Sigmoid colon (tissue), 7 donors: ENCODE measurements around the gene SLC35B3. TPM values are rescaled to one million over a fixed set of nuclear protein-coding genes. Genes with fewer than 3 reads are reported as not detected.

Experiments used
- DNase-seq: peaks from one replicate; pipeline ENCODE4 v3.0.0-alpha.2; 2019
- H3K27ac ChIP-seq, 4 donors: fragments of 200-600 bp; sonication (generic); one replicate each; pipeline ENCODE4 v1.5.1; 2016 to 2019; ENCODE audit warnings: mild to moderate bottlenecking in 1 of 4
- H3K27me3 ChIP-seq, 3 donors: fragments of 200-600 bp; sonication (generic); one replicate each; pipeline ENCODE4 v1.5.1; 2019; ENCODE audit warnings: mild to moderate bottlenecking in 1 of 3
- H3K36me3 ChIP-seq, 4 donors: fragments of 200-600 bp; sonication (generic); one replicate each; pipeline ENCODE4 v1.5.1; 2016 to 2019
- H3K4me1 ChIP-seq, 4 donors: fragments of 200-600 bp; sonication (generic); one replicate each; pipeline ENCODE4 v1.5.1; 2017 to 2019
- H3K4me3 ChIP-seq, 4 donors: fragments of 200-600 bp; sonication (generic); one replicate each; pipeline ENCODE4 v1.5.1; 2017 to 2019; ENCODE audit warnings: mild to moderate bottlenecking in 2 of 4, moderate library complexity in 1 of 4
- H3K9me3 ChIP-seq, 4 donors: fragments of 200-600 bp in 3 of 4; sonication (generic) in 3 of 4; one replicate each; pipeline versions ENCODE4 v1.5.1 to v1.6.1; 2013 to 2019
- CTCF ChIP-seq, 4 experiments: fragments of 450-650 bp in 3 of 4; fragments of 200-600 bp in 1 of 4; IDR thresholded peaks; one replicate each; pipeline ENCODE4 v1.5.1; 2016 to 2019; ENCODE audit warnings: antibody characterized with exemption in 4 of 4, mild to moderate bottlenecking in 3 of 4, moderate library complexity in 2 of 4
- EP300 ChIP-seq, 4 donors: sonication (generic); formaldehyde crosslinking; IDR thresholded peaks; one replicate each; pipeline ENCODE4 v1.6.1; 2017; ENCODE audit warnings: antibody characterized with exemption in 4 of 4
- POLR2A ChIP-seq, 2 donors: fragments of 450-650 bp; IDR thresholded peaks; one replicate each; pipeline ENCODE4 v1.6.1; 2016; ENCODE audit warnings: antibody characterized with exemption in 2 of 2, mild to moderate bottlenecking in 2 of 2, moderate library complexity in 2 of 2
- POLR2AphosphoS5 ChIP-seq, 4 donors: sonication (generic); formaldehyde crosslinking; IDR thresholded peaks; one replicate each; pipeline ENCODE4 v1.6.1; 2017; ENCODE audit warnings: antibody characterized with exemption in 4 of 4
- WGBS, 2 donors: extraction: QIAGEN DNeasy Blood & Tissue Kit; methylation state at CpG; one replicate each; pipeline ENCODE4 v1.1.7; 2013; 5-methylcytosine and 5-hydroxymethylcytosine counted together
- intact Hi-C: fragments of 100-400 bp; cut with DNase I; formaldehyde crosslinking; loops from one replicate; pipeline ENCODE4 v1.15.1; 2023
- polyA plus RNA-seq, 3 donors: library from polyadenylated mRNA; stranded (reverse); fragments of 200-250 nt; gene quantifications; one replicate each; pipeline ENCODE4 v1.2.3, GENCODE V29; 2013
- total RNA-seq, 4 donors: library from RNA; depleted of rRNA; stranded (reverse); fragments of >200 nt; gene quantifications; one replicate each; pipeline ENCODE4 v1.1.0, GENCODE V29; 2016
- donor health status: healthy with polysubstance abuse.
- donor health status: Bipolar disorder and iron deficiency.
- donor health status: healthy.

Gene SLC35B3
- total and polyA plus RNA-seq, 7 donors = 11.9 to 29.4 (median 16.6) TPM

- intact Hi-C loops = no loop called here
- no peaks in the 10 kb centered on the region for H3K9me3 ChIP-seq
- H3K4me3 ChIP-seq = no peak overlapping the region
- DNase-seq = no peak
- whole genome bisulfite sequencing, 2 donors = 93 to 97% methylated on average over 1 of the region's 1 CpG
- H3K27me3 ChIP-seq = no peaks in the 10 kb centered on the region
- no peaks in the 10 kb centered on the region for H3K4me1 ChIP-seq
- H3K27ac ChIP-seq = no peak overlapping the region
- no peaks in the 10 kb centered on the region for H3K36me3 ChIP-seq
- TF ChIP-seq POLR2AphosphoS5 (IDR thresholded peaks at IDR 0.05) (no peak), POLR2A (IDR thresholded peaks at IDR 0.05) (no peak), EP300 (IDR thresholded peaks at IDR 0.05) (no peak), CTCF (IDR thresholded peaks at IDR 0.05) (no peak)
Observed at GRCh38 chr6:8402546-8402945, 32.8 kb downstream of the SLC35B3 start.

GRCh38 chr6:8400663-8401062, 34.7 kb downstream of the SLC35B3 start:
- Histone ChIP-seq H3K27me3 (no peaks in the 10 kb centered on the region), H3K4me3 (no peak overlapping the region), H3K27ac (no peak overlapping the region), H3K36me3 (no peaks in the 10 kb centered on the region), H3K4me1 (no peaks in the 10 kb centered on the region), H3K9me3 (no peaks in the 10 kb centered on the region)
- TF ChIP-seq POLR2A (IDR thresholded peaks at IDR 0.05) = no peak
- no peak for TF ChIP-seq CTCF (IDR thresholded peaks at IDR 0.05)
- TF ChIP-seq POLR2AphosphoS5 (IDR thresholded peaks at IDR 0.05) = no peak
- TF ChIP-seq EP300 (IDR thresholded peaks at IDR 0.05) = no peak
- 37 to 79% methylated on average over 1 of the region's 1 CpG for WGBS, 2 donors
- no peak for DNase-seq
- intact Hi-C loops = no loop called here

GRCh38 chr6:8392569-8392968, 42.8 kb downstream of the SLC35B3 start:
- H3K4me3 ChIP-seq = no peak overlapping the region
- no peaks in the 10 kb centered on the region for H3K9me3 ChIP-seq
- no peak overlapping the region for H3K27ac ChIP-seq
- intact Hi-C loops = no loop called here
- no peak for DNase-seq
- TF ChIP-seq EP300 (IDR thresholded peaks at IDR 0.05) (no peak), POLR2AphosphoS5 (IDR thresholded peaks at IDR 0.05) (no peak), CTCF (IDR thresholded peaks at IDR 0.05) (no peak), POLR2A (IDR thresholded peaks at IDR 0.05) (no peak)
- H3K36me3 ChIP-seq = no peaks in the 10 kb centered on the region
- WGBS, 2 donors = 11 to 37% methylated on average over 2 of the region's 2 CpGs
- no peaks in the 10 kb centered on the region for H3K4me1 ChIP-seq
- H3K27me3 ChIP-seq = no peaks in the 10 kb centered on the region

GRCh38 chr6:8391934-8392333, 43.4 kb downstream of the SLC35B3 start:
- no peak overlapping the region for H3K4me3 ChIP-seq
- H3K36me3 ChIP-seq = no peaks in the 10 kb centered on the region
- no peaks in the 10 kb centered on the region for H3K9me3 ChIP-seq
- no peaks in the 10 kb centered on the region for H3K27me3 ChIP-seq
- no peak for DNase-seq
- no peak for TF ChIP-seq CTCF (IDR thresholded peaks at IDR 0.05)
- H3K4me1 ChIP-seq = no peaks in the 10 kb centered on the region
- intact Hi-C loops = no loop called here
- H3K27ac ChIP-seq = no peak overlapping the region

- no peak for TF ChIP-seq POLR2A (IDR thresholded peaks at IDR 0.05)
- TF ChIP-seq CTCF (IDR thresholded peaks at IDR 0.05) = no peak
- TF ChIP-seq EP300 (IDR thresholded peaks at IDR 0.05) = no peak
- no peak for TF ChIP-seq POLR2AphosphoS5 (IDR thresholded peaks at IDR 0.05)
- intact Hi-C loops = no loop called here
Observed at GRCh38 chr6:8389036-8389818, 46.1 kb downstream of the SLC35B3 start.

More at GRCh38 chr6:8389036-8389818, 46.1 kb downstream of the SLC35B3 start:
- H3K27me3 ChIP-seq = no peaks in the 10 kb centered on the region
- no peaks in the 10 kb centered on the region for H3K9me3 ChIP-seq
- no peak for DNase-seq
- H3K27ac ChIP-seq = no peak overlapping the region
- no peak overlapping the region for H3K4me3 ChIP-seq
- H3K36me3 ChIP-seq = no peaks in the 10 kb centered on the region
- no peaks in the 10 kb centered on the region for H3K4me1 ChIP-seq
- 11 to 65% methylated on average over 4 of the region's 4 CpGs for WGBS, 2 donors
